Stimulated activated CD8-positive, alpha-beta memory T cell treated with anti-CD3 and anti-CD28 coated beads, Interleukin-2, amount 100 ng/mL, for 48 hours (primary cell): ENCODE data around the gene MPP3.
"Not testable (repeated sequence)": the region's sequence is repeated elsewhere in the genome, so short reads cannot be mapped to it uniquely, and the experiment has no call there.

Experiments used
- DNase-seq, 2 donors: peaks; one replicate each; pipeline ENCODE4 v3.0.0-alpha.2; 2020; ENCODE audit warnings: low read depth in 2 of 2

The MPP3 gene

DNA sequence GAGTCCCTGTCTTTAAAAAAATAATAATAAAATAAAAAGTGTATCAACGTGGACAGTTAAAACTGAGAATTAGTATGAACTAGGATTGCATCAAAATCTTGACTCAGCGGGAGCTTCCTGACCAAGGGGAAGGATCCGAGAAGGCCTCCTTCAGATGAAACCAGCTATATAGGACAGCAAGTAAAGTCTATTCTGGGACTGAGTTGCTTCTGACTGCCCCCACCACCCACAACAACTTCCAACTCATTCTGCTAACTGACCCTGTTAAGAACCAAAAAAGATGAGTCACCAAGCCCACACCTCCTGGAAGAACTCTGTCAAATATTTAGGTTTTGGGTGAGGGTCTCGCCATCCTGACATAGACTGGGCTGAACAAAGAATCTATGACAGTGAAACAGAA lies 24.9 kb downstream of the MPP3 start:
- no peak for DNase-seq

DNA sequence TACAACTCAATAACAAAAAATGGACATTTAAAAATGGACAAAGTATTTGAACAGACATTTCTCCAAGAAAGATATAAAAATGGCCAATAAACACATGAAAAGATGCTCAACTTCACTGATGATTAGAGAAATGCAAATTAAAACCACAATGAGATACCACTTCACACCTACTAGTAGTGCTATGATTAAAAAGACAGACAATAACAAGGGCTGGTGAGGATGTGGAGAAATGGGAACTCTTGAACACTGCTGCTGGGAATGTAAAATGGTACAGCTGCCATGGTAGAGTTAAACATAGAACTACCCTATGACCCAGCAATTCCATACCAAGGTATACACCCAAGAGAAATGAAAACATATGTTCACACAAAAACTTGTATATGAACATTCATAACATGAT lies 27.8 kb downstream of the MPP3 start:
- DNase-seq = no peak

DNA sequence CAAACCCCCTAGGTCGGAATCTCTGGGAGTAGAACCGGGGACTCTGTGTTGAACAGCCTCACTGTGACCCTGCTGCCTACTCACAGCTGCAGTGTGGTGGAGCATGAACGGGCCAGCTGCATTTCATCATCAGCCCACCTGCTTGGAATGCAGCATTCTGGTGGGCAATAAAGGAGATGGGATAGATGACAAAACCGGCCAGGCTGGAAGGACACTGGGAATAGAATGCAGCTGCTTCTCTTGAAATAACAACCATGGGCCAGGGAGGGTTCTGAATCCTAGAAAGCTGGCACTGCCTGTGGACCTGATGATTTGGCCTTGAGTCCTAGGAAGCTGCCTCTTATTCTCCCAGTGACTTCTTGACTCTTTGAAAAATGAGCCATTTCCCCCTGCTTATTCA lies 29.2 kb downstream of the MPP3 start:
- DNase-seq = no peak

DNA sequence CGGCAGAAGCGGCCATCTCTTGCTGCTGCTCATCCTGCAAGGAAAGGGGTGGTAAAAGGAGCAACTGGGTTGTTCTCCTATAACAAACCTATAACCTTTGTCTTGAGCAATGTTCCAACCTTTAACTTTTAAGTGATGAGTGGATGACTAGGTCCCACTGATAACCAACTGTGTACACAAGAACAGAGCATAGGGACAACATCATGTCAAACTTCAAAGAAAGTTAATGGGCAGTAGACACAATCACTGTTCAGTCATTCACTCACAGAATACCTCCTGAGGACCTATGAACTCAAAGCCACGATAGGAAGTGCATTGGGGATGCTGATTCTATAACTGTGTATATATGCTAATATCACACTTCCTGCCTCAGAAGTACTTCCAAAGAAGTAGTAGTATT lies 31.1 kb downstream of the MPP3 start:
- no peak for DNase-seq

DNA sequence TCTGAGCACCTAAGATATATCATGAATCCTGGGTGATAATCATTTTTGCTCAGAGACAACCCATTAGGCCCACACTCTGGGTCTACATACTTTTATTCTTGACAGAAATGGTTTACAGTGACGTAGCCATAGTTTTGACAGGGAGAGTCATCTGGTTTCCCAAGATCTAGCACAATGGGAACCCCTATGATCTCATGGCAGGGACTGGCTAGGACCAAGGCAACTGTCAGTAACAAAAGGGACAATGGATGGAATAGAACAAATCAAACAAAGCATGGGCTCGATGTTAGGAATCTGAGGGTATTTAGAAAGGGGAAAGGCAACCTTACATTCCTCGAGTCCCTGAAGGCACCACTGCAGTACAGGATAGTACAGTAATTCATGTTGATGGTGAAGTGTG lies 32.2 kb downstream of the MPP3 start:
- no peak for DNase-seq

DNA sequence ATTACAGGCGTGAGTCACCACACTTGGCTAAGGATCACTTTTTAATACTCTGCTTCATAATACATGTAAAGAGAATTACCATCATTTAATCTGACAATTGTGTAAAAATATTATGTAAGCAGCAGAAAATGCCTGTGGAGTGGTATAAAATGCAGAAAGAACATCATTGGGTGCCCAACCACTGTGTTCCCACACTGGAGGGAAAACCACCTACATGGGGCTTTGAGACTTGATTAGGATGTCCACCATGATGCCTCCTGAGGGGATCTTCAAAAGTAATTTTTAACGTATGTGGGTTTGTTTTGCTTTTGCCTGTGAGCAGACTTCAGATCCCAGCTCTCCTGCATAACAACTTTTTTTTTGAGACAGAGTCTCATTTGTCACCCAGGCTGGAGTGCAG lies 33.9 kb downstream of the MPP3 start:
- DNase-seq = no peak

DNA sequence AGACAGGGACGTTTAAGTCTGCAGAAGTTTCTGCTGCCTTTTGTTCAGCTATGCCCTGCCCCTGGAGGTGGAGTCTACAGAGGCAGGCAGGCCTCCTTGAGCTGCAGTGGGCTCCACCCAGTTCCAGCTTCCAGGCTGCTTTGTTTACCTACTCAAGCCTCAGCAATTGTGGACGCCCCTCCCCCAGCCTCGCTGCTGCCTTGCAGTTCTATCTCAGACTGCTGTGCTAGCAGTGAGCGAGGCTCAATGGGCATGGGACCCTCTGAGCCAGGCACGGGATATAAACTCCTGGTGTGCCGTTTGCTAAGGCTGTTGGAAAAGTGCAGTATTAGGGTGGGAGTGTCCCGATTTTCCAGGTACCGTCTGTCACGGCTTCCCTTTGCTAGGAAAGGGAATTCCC lies 34.9 kb downstream of the MPP3 start:
- DNase-seq = not testable (repeated sequence)

DNA sequence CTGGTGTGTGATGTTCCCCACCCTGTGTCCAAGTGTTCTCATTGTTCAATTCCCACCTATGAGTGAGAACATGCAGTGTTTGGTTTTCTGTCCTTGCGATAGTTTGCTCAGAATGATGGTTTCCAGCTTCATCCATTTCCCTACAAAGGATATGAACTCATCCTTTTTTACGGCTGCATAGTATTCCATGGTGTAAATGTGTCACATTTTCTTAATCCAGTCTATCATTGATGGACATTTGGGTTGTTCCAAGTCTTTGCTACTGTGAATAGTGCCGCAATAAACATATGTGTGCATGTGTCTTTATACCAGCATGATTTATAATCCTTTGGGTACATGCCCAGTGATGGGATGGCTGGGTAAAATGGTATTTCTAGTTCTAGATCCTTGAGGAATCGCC lies 40.3 kb downstream of the MPP3 start:
- not testable (repeated sequence) for DNase-seq

DNA sequence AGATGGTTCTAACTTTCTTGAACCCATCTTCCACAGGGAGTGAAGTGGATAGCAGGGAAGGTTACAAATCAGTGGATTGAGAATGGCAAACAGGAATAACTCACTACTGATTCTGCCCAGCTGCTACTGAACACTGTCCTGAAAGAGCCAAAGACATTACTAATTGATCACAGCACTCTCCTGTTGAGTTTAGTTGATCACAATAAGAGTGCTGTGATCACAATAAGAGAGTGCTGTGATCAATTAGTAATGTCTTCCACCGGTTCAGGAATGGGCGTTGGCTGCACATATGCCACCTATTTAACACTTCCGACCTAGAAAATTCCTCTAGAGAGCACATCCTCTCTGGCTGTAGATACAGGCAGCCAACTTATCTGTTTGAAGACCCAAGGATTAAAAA lies 41.4 kb downstream of the MPP3 start:
- no peak for DNase-seq

DNA sequence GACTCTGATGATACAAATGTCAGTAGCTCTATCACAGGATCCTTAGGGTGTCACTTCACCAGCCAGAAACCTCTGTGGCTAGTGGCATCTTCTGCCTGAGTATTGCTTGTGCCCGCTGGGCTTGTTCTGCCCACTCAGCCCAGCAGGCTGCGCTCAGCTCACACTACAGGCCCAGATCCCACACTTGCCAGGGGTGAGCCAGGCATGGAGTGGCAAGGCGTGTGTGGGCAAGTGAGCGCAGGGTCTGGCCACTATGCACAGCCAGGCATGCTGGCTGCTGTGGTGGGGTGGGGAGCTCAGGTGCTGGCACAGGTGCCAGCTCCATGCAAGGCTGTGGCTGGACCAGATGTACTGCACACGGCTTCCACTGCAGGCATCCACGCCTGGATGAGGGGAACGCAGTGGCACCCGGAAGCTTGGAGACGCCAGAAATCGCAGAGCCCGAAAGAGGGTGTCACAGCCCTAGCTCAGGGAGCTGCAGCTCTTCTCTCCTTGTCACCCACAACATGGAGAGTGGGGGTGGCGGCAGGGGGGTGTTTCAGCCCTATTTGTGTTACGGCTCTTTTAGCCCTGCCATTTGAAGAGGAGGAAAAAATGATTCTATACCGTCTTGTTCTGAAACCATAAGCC lies 42.5 kb downstream of the MPP3 start:
- no peak for DNase-seq

DNA sequence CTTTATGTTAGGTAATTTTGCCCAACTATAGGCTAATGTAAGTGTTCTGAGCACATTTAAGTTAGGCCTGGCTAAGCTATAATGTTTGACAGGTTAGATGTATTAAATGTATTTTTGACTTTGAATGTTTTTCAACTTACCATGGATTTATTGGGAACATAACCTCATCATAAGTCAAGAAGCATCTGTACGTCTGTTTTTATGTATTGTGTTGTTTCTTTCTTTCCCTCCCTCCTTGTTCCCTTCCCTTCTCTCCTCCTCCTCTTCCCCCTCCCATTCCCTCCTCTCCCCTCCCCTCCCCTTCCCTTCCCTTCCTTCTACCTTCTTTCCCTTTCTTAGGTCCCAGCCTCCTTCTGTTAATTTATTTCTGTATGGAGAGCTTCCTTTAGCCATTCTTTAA lies 43.5 kb downstream of the MPP3 start:
- no peak for DNase-seq

DNA sequence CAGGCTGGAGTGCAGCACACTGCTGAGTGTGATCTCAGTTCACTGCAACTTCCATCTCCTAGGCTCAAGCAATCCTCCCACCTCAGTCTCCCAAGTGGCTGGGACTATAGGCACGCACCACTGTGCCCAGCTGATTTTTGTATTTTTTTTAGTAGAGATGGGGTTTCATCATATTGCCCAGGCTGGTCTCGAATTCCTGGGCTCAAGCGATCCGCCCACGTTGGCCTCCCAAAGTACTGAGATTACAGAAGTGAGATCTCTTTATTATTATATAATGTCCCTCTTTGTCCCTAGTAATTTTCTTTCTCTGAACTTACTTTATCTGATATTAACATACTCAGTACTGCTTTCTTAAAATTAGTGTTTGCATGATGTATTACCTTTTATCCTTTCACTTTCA lies 44.4 kb downstream of the MPP3 start:
- DNase-seq = no peak

DNA sequence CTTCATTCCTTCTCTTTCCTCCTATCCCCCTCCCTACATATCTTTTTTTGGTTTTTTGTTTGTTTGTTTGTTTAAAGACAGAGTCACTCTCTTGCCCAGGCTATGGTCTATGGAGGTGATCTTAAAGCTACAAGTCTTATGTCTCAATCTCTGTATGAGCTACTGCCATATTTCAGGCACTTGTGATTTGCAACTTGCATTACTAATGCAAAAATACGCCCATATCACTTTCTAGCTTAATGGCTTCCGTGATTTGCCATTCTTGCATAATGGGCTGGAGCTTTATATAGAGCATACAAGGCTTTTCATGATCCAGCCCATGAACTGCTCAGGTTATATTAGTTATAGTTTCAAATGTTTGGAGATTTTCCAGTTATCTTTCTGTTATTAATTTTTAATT lies 45.2 kb downstream of the MPP3 start:
- DNase-seq = no peak

DNA sequence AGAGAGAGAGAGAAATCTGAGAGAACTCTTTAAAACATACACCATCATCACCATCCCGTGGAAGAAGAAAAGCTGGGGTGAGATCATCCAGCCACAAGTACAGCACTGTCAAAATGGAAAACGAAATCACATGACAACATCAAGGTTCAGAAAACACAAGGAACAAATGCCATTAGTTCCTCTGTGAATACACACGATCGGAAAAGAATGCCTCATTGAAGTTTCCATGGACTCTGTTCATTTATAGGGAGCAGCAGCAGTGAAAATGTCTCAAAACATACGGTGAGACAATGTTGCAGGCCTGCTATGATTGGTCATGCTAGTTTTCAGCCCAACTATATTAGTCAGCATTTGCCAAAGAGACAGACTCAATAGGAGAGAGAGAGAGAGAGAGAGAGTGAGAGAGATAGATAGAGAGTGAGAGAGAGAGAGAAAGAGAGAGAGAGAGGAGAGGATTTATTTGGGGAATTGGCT lies 48.3 kb downstream of the MPP3 start:
- no peak for DNase-seq

DNA sequence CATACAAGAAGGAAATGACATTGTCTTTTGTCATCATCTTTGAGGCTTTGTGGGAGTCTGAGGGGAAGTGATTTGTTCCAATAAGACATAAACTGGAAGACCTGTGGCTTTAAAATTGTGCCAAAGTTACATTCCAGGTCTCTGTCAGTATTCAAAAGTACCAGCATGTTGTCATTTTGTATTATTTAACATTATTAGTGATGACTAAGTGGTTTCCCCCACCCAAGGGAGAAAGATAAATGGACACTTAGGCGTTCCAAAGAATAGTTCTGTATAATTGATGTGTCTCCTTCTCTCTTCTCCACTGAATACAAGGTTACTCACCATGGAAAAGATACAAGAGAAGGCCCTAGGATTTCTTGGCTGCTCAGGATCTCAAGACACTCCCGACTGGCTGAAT lies 48.9 kb downstream of the MPP3 start:
- no peak for DNase-seq

DNA sequence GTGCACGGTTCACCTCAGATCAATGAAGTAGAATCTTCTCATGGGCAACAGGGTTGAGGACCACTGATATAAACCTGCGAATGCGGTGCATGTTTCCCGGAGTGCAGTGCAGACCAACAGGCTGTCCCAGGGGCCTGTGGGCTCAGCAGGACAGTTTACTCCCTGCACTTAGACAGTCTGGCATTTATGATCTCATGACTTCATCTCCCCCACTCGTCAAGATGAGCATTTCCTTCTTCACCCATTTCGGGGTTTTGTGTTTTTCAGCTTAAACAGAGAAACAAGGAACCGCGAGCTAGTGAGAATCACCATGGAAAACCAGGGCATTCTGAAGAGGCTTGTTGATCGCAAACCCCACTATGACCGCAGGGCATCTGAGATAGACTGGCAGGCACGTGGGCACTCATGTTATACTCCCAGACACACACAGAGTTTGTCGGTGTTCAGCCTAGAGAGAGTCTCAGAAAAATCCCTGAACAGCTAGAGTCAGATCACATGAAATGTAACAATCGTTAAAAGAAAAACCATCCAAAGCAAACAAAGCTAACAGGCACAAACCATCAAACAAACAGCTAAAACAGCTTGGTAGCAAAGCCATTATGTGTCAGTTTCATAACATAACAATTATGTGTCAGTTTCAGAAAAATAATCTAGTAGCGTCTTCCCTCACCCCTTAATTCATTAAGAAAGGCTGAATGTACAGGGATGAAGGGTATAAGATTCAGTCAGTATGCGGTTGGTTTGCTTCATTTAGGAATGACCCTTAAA lies 49.8 kb downstream of the MPP3 start:
- DNase-seq = no peak

DNA sequence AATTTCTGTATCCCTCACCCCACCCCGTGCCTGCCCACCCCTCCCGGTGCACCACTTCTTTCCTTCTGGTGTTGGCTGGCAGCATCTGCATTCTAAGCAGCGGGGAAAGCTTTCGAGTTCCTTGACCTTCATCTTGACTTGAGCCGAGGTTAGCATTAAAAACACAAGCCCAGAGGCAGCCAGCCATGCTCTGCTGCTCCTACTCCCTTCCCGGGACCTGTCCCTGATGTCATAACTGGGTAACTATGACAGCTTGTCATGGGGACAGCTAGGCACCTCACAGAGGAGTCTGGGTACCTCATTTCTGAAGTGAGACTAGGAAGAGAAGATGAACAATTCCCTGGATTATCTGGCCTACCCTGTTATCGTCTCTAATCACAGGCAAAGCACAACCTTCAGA lies 52.8 kb downstream of the MPP3 start, which contains the start of gene CFAP97D1:
Gene CFAP97D1, plus strand, starts transcription at position 301 of the 400 bp plus-strand sequence. Its CDS starts 28 bp downstream, at position 329.
- no peak for DNase-seq

DNA sequence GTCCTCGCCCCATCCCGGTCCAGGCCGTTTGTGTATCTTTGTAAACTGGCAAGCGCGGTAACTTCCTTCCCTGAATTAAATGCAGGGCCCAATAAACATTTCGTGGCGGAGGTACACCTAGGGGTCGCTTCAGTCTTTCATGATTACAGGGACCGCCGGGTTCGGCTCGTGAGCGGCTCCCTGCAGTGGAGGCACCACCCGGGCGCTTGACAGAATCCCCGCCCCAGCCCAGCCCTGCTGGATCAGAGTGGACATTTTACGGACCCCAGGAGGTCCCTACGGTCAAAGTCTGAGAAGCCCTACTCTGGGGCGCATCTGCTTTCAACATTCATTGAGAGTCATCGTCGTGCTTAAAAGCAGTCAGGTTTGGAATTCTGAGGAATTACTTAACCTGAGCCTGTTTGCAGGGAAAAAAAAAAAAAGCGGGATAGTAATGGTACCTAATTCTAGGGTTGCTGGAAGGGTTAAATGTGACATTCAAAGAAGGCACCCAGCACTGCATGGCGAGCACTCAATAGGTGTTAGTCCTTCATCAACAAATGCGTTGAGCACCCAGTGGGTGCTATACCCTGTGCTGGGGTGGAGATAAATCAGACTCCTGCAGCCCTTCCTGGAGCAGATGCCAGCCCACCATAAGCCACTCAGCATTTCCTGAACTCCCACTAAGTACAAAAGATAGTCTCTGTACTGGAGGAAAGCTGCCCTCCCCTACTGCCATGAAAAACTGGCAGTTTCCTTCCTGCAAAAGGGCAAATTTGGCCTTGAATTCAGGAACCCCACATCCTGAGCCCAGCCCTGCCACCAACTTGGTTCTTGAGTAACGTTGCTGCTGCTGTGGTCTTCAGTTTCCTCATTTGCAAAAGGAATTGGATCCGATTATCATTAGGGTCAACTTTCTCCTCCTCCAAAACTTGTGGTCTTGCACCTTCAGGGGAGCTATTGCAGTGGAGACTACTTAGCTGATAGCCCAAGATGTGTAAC lies 53.5 kb downstream of the MPP3 start:
- DNase-seq = no peak

DNA sequence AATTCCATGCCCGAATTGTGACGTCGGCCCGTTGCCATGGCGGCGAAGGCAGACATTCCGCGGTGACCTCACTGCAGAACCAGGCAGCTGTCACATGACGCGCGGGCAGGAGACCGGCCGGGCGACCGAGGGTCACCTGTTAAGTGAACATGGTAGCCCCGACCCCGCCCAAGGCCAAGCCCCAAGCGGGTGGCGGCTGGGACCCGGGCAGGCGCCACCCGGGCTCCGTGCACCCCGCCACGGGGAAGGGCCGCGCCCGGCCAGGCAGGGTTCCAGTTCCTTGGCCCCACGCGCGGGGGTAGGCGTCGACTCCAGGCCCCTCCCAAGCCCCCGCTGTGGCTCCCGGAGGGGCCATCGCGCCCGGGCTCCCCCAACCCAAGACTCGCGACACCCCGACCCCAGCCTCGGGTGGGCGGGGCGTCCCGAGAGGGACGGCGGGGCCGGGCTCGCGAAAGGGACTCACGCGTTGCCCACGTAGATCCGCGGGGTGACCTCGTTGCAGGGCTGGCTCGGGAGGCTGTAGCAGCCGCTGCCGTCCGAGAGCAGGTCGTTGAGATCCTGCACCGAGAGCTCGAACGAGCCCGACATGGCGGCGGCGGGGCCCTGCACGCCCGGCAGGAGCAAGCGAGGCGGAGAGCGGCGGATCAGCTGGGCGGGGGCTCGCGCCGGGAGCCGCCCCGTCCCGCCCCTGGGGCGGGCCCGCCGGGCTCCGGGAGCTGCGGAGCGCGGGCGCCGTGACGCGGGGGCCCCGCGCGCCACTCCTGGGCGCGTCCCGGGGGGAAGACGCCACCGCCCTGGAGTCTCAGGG lies 54.4 kb downstream of the MPP3 start, which contains the start of gene DUSP3:
Gene DUSP3, minus strand, starts transcription at position 641 of the 808 bp plus-strand sequence. Its CDS starts 53 bp downstream, at position 588.
- DNase-seq = peak; percentile 44 to 55

DNA sequence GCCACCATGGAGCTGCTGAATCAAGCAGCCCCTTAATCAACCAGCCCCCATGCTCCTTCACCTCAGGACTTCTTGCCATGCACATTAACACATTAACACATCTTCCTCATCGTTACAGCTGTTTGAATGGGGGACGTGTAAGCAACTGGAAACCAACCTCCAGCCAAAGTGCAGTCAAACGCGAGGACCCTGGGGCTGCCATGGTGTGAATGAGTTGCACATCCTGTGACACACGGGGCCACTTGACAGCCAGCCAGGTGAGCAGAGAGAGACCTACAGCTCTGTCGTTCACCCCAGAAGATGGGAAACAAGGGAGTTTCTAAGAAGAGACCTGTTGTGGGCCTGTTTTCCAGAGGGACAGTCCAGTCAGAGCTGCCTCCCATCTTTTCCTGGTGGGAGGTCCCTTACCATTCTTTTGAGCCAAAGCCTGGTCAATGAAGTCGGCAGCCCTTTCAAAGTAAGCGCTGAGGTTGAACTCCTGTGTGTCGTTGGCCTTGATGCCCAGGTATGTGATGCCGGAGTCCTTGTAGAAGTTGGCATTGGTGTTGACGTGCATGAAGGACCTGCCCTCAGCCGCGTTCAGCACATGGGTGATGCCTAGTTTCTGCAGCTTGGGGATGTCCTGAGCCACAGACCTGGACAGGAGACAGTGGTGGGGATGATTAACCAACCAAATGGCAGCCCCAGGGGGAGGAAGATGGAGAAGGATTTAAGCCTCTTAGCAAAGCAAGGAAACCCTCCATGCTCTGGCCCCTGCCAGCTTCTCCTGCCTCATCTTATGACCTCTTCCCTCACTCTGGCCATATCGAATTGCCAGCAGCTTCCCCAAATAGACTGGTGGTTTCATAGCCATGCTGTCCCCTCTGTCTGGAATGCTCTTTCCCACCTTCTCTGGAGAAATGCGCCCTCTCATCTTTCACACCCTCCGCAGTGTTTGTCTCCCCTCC lies 58.4 kb downstream of the MPP3 start:
- DNase-seq = no peak
